Esophagus muscularis mucosa (tissue), 3 donors: ENCODE results near the gene GOLGA3.

Experiments
- CTCF ChIP-seq, 3 experiments: fragments of 200-600 bp in 2 of 3; fragments of 450-650 bp in 1 of 3; sonication (generic) in 2 of 3; IDR thresholded peaks; one replicate each; pipeline ENCODE4 v1.5.1; 2017 to 2019; ENCODE audit warnings: antibody characterized with exemption in 3 of 3, mild to moderate bottlenecking in 2 of 3, moderate library complexity in 1 of 3
- POLR2A ChIP-seq: fragments of 450-650 bp; IDR thresholded peaks from one replicate; pipeline ENCODE4 v1.6.1; 2017; ENCODE audit warnings: antibody characterized with exemption, moderate library complexity, mild to moderate bottlenecking, low read depth

DNA sequence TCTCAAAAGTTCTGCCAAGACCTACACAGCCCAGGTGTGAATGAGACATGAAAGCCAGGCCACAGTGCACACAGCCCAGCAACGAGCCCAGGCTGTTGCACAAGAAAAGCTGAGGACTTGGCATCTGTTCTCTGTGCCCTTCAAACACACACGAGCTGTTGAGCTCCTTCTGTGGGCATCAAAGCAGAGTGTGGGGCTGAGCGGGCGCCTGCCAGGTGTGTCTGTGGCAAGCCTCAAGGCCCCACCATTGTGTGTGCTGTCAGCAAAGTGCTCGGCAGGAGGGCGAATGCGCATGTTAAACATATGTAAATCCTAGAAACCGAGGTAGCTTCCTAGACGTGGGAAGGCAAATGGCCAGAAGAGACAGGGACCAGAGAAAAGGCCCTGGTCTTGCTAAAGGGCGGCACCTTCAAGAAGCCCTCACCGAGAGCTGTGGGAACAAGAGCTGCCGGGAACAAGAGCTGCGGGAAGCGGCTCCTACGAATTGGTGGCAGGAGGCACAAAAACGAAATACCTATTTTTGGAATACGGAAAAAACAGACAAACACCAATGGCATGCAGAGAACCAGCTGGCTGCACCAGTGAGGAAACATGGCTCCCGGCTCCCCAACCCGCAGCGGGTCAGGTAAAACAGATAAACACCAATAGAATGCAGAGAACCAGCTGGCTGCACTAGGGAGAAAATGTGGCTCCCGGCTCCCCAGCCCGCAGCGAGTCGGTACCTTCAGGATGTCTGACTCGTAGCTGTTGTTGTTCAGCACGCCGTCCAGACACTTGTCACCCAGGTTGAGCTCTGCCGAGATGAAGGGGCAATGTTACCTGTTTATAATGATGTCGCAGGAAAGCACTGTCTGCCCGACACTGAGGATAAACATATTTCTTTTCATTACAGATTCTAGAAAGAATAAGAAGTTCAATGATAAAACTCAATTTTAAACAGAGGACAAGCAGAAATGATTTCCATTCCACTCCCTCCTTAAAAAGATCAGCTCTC is 19.0 kb upstream of the GOLGA3 start:
- no peak for TF ChIP-seq POLR2A
- no peak for TF ChIP-seq CTCF (IDR thresholded peaks at IDR 0.05)
